HCT116 (cell line): ENCODE measurements around the gene DENND1A. TPM values are rescaled to one million over a fixed set of nuclear protein-coding genes. Genes with fewer than 3 reads are reported as not detected.

Source experiments
- ATAC-seq: fragments of 200-7000 bp; cut with Tn5 transposase; 2 replicates; pipeline ENCODE4 v1.9.1; 2020; ENCODE audit warnings: mild to moderate bottlenecking, moderate library complexity
- BruUV-seq: library from RNA; stranded (reverse); fragments of 400-500 nt; replicated peaks from 2 replicates; lab custom pipeline; 2021; lab: Mats Ljungman, UMichigan
- CTCF ChIA-PET: fragments of 300-600 bp; sonication (Branson Sonifier 250); formaldehyde crosslinking; loops from one replicate; lab custom pipeline; 2021; ENCODE audit warnings: antibody characterized with exemption; lab: Charles Lee
- POLR2A ChIA-PET: fragments of 300-600, 350-600 bp; sonication (Branson Sonifier 250); formaldehyde crosslinking; loops from one replicate; lab custom pipeline; 2021; ENCODE audit warnings: antibody characterized with exemption; lab: Charles Lee
- RAD21 ChIA-PET, 2 experiments: fragments of 300-600 bp; sonication (Branson Sonifier 250); formaldehyde crosslinking; loops; one replicate each; lab custom pipeline; 2023; ENCODE audit warnings: low total read pairs in 2 of 2; ENCODE audit not compliant: uncharacterized antibody in 2 of 2, unreplicated experiment in 2 of 2, low non-redundant PET in 1 of 2; lab: Charles Lee
- DNase-seq: peaks from one replicate; pipeline ENCODE4 v3.0.0-alpha.2; 2010; ENCODE audit warnings: low read depth, low spot score
- H2AFZ ChIP-seq: fragments of 200-600 bp; shearing (Covaris generic), sonication (generic); 2 replicates; pipeline ENCODE4 v1.6.1; 2017; ENCODE audit warnings: low read depth, mixed run types, mixed read lengths, antibody characterized with exemption, low read length; ENCODE audit not compliant: poor library complexity, severe bottlenecking
- H3K27ac ChIP-seq: 2 replicates; pipeline ENCODE4 v1.5.1; 2012; ENCODE audit warnings: low read depth, low read length
- H3K27me3 ChIP-seq: fragments of 200-600 bp; sonication (generic); 2 replicates; pipeline ENCODE4 v1.6.1; 2016; ENCODE audit warnings: mixed run types, low read length, mixed read lengths; ENCODE audit not compliant: insufficient read depth
- H3K36me3 ChIP-seq, 2 experiments: fragments of 200-500 bp in 1 of 2; fragments of 200-600 bp in 1 of 2; sonication (Bioruptor generic) in 1 of 2; sonication (generic) in 1 of 2; 2 replicates each; pipeline versions ENCODE4 v1.5.1 to v1.6.1; 2014 to 2016; ENCODE audit warnings: low read length in 2 of 2, inconsistent platforms in 1 of 2, mixed read lengths in 1 of 2, mixed run types in 1 of 2; ENCODE audit not compliant: insufficient read depth in 2 of 2, control insufficient read depth in 1 of 2
- H3K4me1 ChIP-seq, 2 experiments: fragments of 200-600 bp in 1 of 2; sonication (generic) in 1 of 2; 2 replicates each; pipeline versions ENCODE4 v1.5.1 to v1.6.1; 2012 to 2017; ENCODE audit warnings: low read length in 2 of 2, inconsistent platforms in 1 of 2, mild to moderate bottlenecking in 1 of 2, mixed read lengths in 1 of 2, mixed run types in 1 of 2, moderate library complexity in 1 of 2; ENCODE audit not compliant: insufficient read depth in 2 of 2, control insufficient read depth in 1 of 2
- H3K4me2 ChIP-seq: fragments of 200-600 bp; sonication (generic); 2 replicates; pipeline ENCODE4 v1.6.1; 2017; ENCODE audit warnings: mixed run types, low read length, mixed read lengths
- H3K4me3 ChIP-seq, 2 experiments: fragments of 200-600 bp in 1 of 2; sonication (generic) in 1 of 2; replicated peaks in 1 of 2; 2 replicates each; pipeline ENCODE4 v1.5.1; 2011 to 2016; ENCODE audit warnings: low read length in 2 of 2, control low read depth in 1 of 2, low read depth in 1 of 2, mild to moderate bottlenecking in 1 of 2, mixed read lengths in 1 of 2, mixed run types in 1 of 2
- H3K79me2 ChIP-seq: fragments of 200-600 bp; sonication (generic); 2 replicates; pipeline ENCODE4 v1.6.1; 2017; ENCODE audit warnings: mild to moderate bottlenecking, mixed run types, low read length, moderate library complexity, mixed read lengths; ENCODE audit not compliant: insufficient read depth
- H3K9ac ChIP-seq: fragments of 200-600 bp; sonication (generic); 2 replicates; pipeline ENCODE4 v1.6.1; 2016; ENCODE audit warnings: low read length, mixed read lengths
- H3K9me2 ChIP-seq: fragments of 200-600 bp; sonication (generic), shearing (Covaris generic); 2 replicates; pipeline ENCODE4 v1.6.1; 2017; ENCODE audit warnings: mixed run types, mild to moderate bottlenecking, moderate library complexity; ENCODE audit not compliant: insufficient read depth
- H3K9me3 ChIP-seq, 2 experiments: fragments of 200-500 bp in 1 of 2; fragments of 200-600 bp in 1 of 2; sonication (Bioruptor generic) in 1 of 2; sonication (generic) in 1 of 2; 2 replicates each; pipeline ENCODE4 v1.6.1; 2014 to 2017; ENCODE audit warnings: low read length in 2 of 2, mixed read lengths in 2 of 2, inconsistent platforms in 1 of 2, low read depth in 1 of 2, mild to moderate bottlenecking in 1 of 2, mixed run types in 1 of 2, moderate library complexity in 1 of 2; ENCODE audit not compliant: control insufficient read depth in 1 of 2, insufficient read depth in 1 of 2
- H4K20me1 ChIP-seq: fragments of 200-600 bp; sonication (generic), shearing (Covaris generic); 2 replicates; pipeline ENCODE4 v1.6.1; 2017; ENCODE audit warnings: mixed run types, mild to moderate bottlenecking, moderate library complexity; ENCODE audit not compliant: insufficient read depth
- CBX3 ChIP-seq: IDR thresholded peaks from 2 replicates; pipeline ENCODE4 v1.6.1; 2012; ENCODE audit warnings: low read depth
- CEBPB ChIP-seq: IDR thresholded peaks from 2 replicates; pipeline ENCODE4 v1.6.1; 2012; ENCODE audit warnings: low read depth
- EGR1 ChIP-seq: IDR thresholded peaks from 2 replicates; pipeline ENCODE4 v1.6.1; 2012; ENCODE audit warnings: low read depth
- ELF1 ChIP-seq: IDR thresholded peaks from 2 replicates; pipeline ENCODE4 v1.6.1; 2012; ENCODE audit warnings: low read depth, borderline replicate concordance
- EZH2 ChIP-seq: fragments of 200-600 bp; sonication (generic); IDR thresholded peaks from 2 replicates; pipeline ENCODE4 v1.6.1; 2017; ENCODE audit warnings: antibody characterized with exemption, mixed run types
- FOSL1 ChIP-seq: IDR thresholded peaks from 2 replicates; pipeline ENCODE4 v1.6.1; 2012; ENCODE audit warnings: low read depth
- JUND ChIP-seq: IDR thresholded peaks from 2 replicates; pipeline ENCODE4 v1.6.1; 2012
- POLR2AphosphoS5 ChIP-seq: IDR thresholded peaks from 2 replicates; pipeline ENCODE4 v1.6.1; 2011; ENCODE audit warnings: mild to moderate bottlenecking, low read depth, low read length, moderate library complexity
- RAD21 ChIP-seq: IDR thresholded peaks from 2 replicates; pipeline ENCODE4 v1.6.1; 2012; ENCODE audit warnings: low read depth, mild to moderate bottlenecking
- SP1 ChIP-seq: IDR thresholded peaks from 2 replicates; pipeline ENCODE4 v1.6.1; 2012; ENCODE audit warnings: low read depth
- SRF ChIP-seq: IDR thresholded peaks from 2 replicates; pipeline ENCODE4 v1.6.1; 2012; ENCODE audit warnings: low read depth
- TCF7L2 ChIP-seq: IDR thresholded peaks from 2 replicates; pipeline ENCODE4 v1.7.0; 2011; ENCODE audit warnings: borderline replicate concordance, inconsistent platforms; ENCODE audit not compliant: insufficient read depth, insufficient read length; ENCODE audit errors: extremely low read depth
- ZNF274 ChIP-seq: fragments of 200-500 bp; sonication (Bioruptor generic); IDR thresholded peaks from 2 replicates; pipeline ENCODE4 v1.6.1; 2014; ENCODE audit warnings: mild to moderate bottlenecking, low read depth, low read length, inconsistent platforms
- intact Hi-C: fragments of 100-400 bp; cut with micrococcal nuclease; formaldehyde crosslinking; loops from 2 replicates; pipeline ENCODE4 v1.10.0; 2022
- total RNA-seq: library from RNA; stranded (reverse); gene quantifications from one replicate; pipeline ENCODE4 v1.2.1, GENCODE V29; 2021; ENCODE audit not compliant: unreplicated experiment
- TF ChIP-seq, protein P1 (sequence below): IDR thresholded peaks from 2 replicates; pipeline ENCODE4 v1.6.1; 2012; ENCODE audit warnings: low read depth

DENND1A gene
- total RNA-seq, 1 experiment from 2014 or later: 33.0 TPM

DNA sequence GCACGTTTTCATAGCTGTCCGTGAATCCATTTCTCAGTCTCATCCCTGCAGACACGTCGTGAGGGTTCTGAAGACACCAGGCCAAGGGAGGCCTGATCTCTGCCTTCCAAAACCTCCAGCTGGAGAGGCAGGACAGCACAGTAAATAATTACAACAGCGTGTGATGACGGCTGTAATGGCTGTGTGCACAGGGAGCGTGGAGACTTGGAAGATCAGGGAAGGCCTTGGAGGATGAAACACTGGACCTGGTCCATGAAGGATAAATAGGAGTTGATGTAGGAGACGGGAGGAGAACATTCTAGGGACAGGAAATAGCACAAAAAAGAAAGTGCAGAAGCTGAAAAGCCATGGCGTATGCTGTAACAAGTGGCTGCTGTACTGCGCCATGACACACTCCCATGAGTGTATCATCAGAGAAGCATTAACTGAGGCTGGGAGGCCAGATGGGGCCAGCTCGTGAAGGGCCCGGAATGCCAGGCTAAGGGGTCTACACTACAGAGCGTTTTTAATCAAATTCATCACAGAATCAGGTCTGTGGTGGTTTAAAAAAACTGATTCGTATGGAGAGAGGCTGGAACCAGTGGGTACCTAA is 476.8 kb downstream of the DENND1A start:
- Histone ChIP-seq H2AFZ (no peak overlapping the region), H3K27ac (no peak overlapping the region), H3K9me2 (no peaks in the 10 kb centered on the region), H3K79me2 (no peaks in the 10 kb centered on the region), H3K36me3 (no peaks in the 10 kb centered on the region), H3K4me3 (no peak overlapping the region), H3K9me3 (no peaks in the 10 kb centered on the region), H3K27me3 (no peaks in the 10 kb centered on the region), H4K20me1 (no peaks in the 10 kb centered on the region), H3K9ac (no peak overlapping the region), H3K4me2 (no peak overlapping the region), H3K4me1 (no peaks in the 10 kb centered on the region)
- intact Hi-C loops: no loop called here
- DNase-seq (no peak), ATAC-seq (no peak)
- CTCF ChIA-PET: no interaction called here
- POLR2A ChIA-PET: no interaction called here
- no TSS peak for BruUV-seq
- TF ChIP-seq POLR2AphosphoS5: no peak
- no peak for TF ChIP-seq RAD21
- TF ChIP-seq EZH2: no peak
- no peak for TF ChIP-seq CEBPB
- TF ChIP-seq, protein P1, sequence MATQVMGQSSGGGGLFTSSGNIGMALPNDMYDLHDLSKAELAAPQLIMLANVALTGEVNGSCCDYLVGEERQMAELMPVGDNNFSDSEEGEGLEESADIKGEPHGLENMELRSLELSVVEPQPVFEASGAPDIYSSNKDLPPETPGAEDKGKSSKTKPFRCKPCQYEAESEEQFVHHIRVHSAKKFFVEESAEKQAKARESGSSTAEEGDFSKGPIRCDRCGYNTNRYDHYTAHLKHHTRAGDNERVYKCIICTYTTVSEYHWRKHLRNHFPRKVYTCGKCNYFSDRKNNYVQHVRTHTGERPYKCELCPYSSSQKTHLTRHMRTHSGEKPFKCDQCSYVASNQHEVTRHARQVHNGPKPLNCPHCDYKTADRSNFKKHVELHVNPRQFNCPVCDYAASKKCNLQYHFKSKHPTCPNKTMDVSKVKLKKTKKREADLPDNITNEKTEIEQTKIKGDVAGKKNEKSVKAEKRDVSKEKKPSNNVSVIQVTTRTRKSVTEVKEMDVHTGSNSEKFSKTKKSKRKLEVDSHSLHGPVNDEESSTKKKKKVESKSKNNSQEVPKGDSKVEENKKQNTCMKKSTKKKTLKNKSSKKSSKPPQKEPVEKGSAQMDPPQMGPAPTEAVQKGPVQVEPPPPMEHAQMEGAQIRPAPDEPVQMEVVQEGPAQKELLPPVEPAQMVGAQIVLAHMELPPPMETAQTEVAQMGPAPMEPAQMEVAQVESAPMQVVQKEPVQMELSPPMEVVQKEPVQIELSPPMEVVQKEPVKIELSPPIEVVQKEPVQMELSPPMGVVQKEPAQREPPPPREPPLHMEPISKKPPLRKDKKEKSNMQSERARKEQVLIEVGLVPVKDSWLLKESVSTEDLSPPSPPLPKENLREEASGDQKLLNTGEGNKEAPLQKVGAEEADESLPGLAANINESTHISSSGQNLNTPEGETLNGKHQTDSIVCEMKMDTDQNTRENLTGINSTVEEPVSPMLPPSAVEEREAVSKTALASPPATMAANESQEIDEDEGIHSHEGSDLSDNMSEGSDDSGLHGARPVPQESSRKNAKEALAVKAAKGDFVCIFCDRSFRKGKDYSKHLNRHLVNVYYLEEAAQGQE: no peak
- TF ChIP-seq CBX3: no peak
- no peak for TF ChIP-seq ELF1
- TF ChIP-seq SP1: no peak
- TF ChIP-seq EGR1: no peak
- no peak for TF ChIP-seq ZNF274
- TF ChIP-seq JUND: no peak
- no peak for TF ChIP-seq SRF
- TF ChIP-seq FOSL1: no peak
- TF ChIP-seq TCF7L2: no peak
- RAD21 ChIA-PET: no interaction called here
